ENCODE data around the gene SMURF1.

The SMURF1 gene

GRCh38 chr7:99010281-99010680, 133.6 kb downstream of the SMURF1 start:
- no peak for DNase-seq (ENCODE audit: low spot score)
- no CpG with 5 or more reads among the region's 9 CpGs for WGBS, 2 donors (ENCODE audit: extremely low coverage in 2 of 2, insufficient read length in 2 of 2, insufficient replicate concordance in 1 of 2)
- peaks cover 68 to 91% of the 10 kb centered on the region in 2 donors for H3K36me3 ChIP-seq (replicated peaks in 1 of 2; ENCODE audit: control insufficient read depth in 2 of 2, insufficient read depth in 2 of 2, low read length in 2 of 2)

GRCh38 chr7:99008921-99009530, 134.9 kb downstream of the SMURF1 start:
- no peak overlapping the region for H2BK15ac ChIP-seq (ENCODE audit: low read length)
- H3K27ac ChIP-seq (replicated peaks; ENCODE audit: low read length), result no peak overlapping the region
- H4K91ac ChIP-seq (ENCODE audit: low read depth, low read length, poor library complexity), result no peak overlapping the region
- no peak overlapping the region for H3K9ac ChIP-seq (ENCODE audit: low read depth, low read length, poor library complexity)
- no peak overlapping the region for H2AFZ ChIP-seq (ENCODE audit: low read length)
- H2BK120ac ChIP-seq (ENCODE audit: low read depth, low read length), result no peak overlapping the region
- WGBS, 2 donors (ENCODE audit: extremely low coverage in 2 of 2, insufficient read length in 2 of 2, insufficient replicate concordance in 1 of 2), result no CpG with 5 or more reads among the region's 11 CpGs
- H3K23ac ChIP-seq (ENCODE audit: low read depth, low read length, poor library complexity), result no peak overlapping the region
- peaks cover 75 to 91% of the 10 kb centered on the region in 2 donors for H3K36me3 ChIP-seq (replicated peaks in 1 of 2; ENCODE audit: control insufficient read depth in 2 of 2, insufficient read depth in 2 of 2, low read length in 2 of 2)
- H3K79me1 ChIP-seq (ENCODE audit: low read depth, low read length), result no peaks in the 10 kb centered on the region
- no peaks in the 10 kb centered on the region for H3K4me1 ChIP-seq (ENCODE audit: control insufficient read depth in 2 of 2, insufficient read depth in 1 of 2, low read depth in 1 of 2, low read length in 2 of 2)
- no peak overlapping the region for H2AK5ac ChIP-seq (ENCODE audit: low read depth, low read length)
- H3K9me3 ChIP-seq (replicated peaks in 1 of 2; ENCODE audit: control insufficient read depth in 2 of 2, insufficient read depth in 1 of 2, low read depth in 1 of 2, low read length in 2 of 2), result peaks cover 0 to 3% of the 10 kb centered on the region in 2 donors
- H3K4me3 ChIP-seq (ENCODE audit: low read length in 2 of 2), result no peak overlapping the region
- H3K27me3 ChIP-seq (ENCODE audit: control insufficient read depth in 3 of 3, insufficient read depth in 3 of 3, low read depth in 1 of 3, low read length in 3 of 3), result no peaks in the 10 kb centered on the region
- no peak overlapping the region for H2BK5ac ChIP-seq (ENCODE audit: low read length)
- H3K18ac ChIP-seq (ENCODE audit: low read length), result no peak overlapping the region
- no peak for DNase-seq (ENCODE audit: low spot score)
- H3K4me2 ChIP-seq (ENCODE audit: insufficient read depth, low read length, poor library complexity, severe bottlenecking), result no peak overlapping the region
- no peak overlapping the region for H3K4ac ChIP-seq (ENCODE audit: low read length)
- H3K14ac ChIP-seq (ENCODE audit: low read length), result no peak overlapping the region
- no peak overlapping the region for H4K8ac ChIP-seq (ENCODE audit: low read depth, low read length)
- no peak overlapping the region for H2BK12ac ChIP-seq (ENCODE audit: low read length)

More at GRCh38 chr7:99010281-99010680, 133.6 kb downstream of the SMURF1 start:
- H3K27ac ChIP-seq (replicated peaks; ENCODE audit: low read length), result no peak overlapping the region
- no peak overlapping the region for H2AK5ac ChIP-seq (ENCODE audit: low read depth, low read length)
- no peak overlapping the region for H2BK120ac ChIP-seq (ENCODE audit: low read depth, low read length)
- no peak overlapping the region for H2BK12ac ChIP-seq (ENCODE audit: low read length)
- H2BK5ac ChIP-seq (ENCODE audit: low read length), result no peak overlapping the region
- H3K14ac ChIP-seq (ENCODE audit: low read length), result no peak overlapping the region
- peaks cover 0 to 3% of the 10 kb centered on the region in 2 donors for H3K9me3 ChIP-seq (replicated peaks in 1 of 2; ENCODE audit: control insufficient read depth in 2 of 2, insufficient read depth in 1 of 2, low read depth in 1 of 2, low read length in 2 of 2)
- H3K23ac ChIP-seq (ENCODE audit: low read depth, low read length, poor library complexity), result no peak overlapping the region
- H3K79me1 ChIP-seq (ENCODE audit: low read depth, low read length), result no peaks in the 10 kb centered on the region
- H4K91ac ChIP-seq (ENCODE audit: low read depth, low read length, poor library complexity), result no peak overlapping the region
- H3K4me1 ChIP-seq (ENCODE audit: control insufficient read depth in 2 of 2, insufficient read depth in 1 of 2, low read depth in 1 of 2, low read length in 2 of 2), result no peaks in the 10 kb centered on the region
- H3K4me3 ChIP-seq (ENCODE audit: low read length in 2 of 2), result no peak overlapping the region
- H3K4me2 ChIP-seq (ENCODE audit: insufficient read depth, low read length, poor library complexity, severe bottlenecking), result no peak overlapping the region
- no peak overlapping the region for H2AFZ ChIP-seq (ENCODE audit: low read length)
- H3K27me3 ChIP-seq (ENCODE audit: control insufficient read depth in 3 of 3, insufficient read depth in 3 of 3, low read depth in 1 of 3, low read length in 3 of 3), result no peaks in the 10 kb centered on the region
- no peak overlapping the region for H3K9ac ChIP-seq (ENCODE audit: low read depth, low read length, poor library complexity)
- H3K18ac ChIP-seq (ENCODE audit: low read length), result no peak overlapping the region
- no peak overlapping the region for H2BK15ac ChIP-seq (ENCODE audit: low read length)
- H3K4ac ChIP-seq (ENCODE audit: low read length), result no peak overlapping the region
- no peak overlapping the region for H4K8ac ChIP-seq (ENCODE audit: low read depth, low read length)

GRCh38 chr7:99008181-99008631, 135.7 kb downstream of the SMURF1 start:
- H3K27me3 ChIP-seq (ENCODE audit: control insufficient read depth in 3 of 3, insufficient read depth in 3 of 3, low read depth in 1 of 3, low read length in 3 of 3), result no peaks in the 10 kb centered on the region
- no peak overlapping the region for H3K4me2 ChIP-seq (ENCODE audit: insufficient read depth, low read length, poor library complexity, severe bottlenecking)
- H3K79me1 ChIP-seq (ENCODE audit: low read depth, low read length), result no peaks in the 10 kb centered on the region
- no peak overlapping the region for H2BK12ac ChIP-seq (ENCODE audit: low read length)
- no peak overlapping the region for H2AK5ac ChIP-seq (ENCODE audit: low read depth, low read length)
- H2BK120ac ChIP-seq (ENCODE audit: low read depth, low read length), result no peak overlapping the region
- H3K36me3 ChIP-seq (replicated peaks in 1 of 2; ENCODE audit: control insufficient read depth in 2 of 2, insufficient read depth in 2 of 2, low read length in 2 of 2), result peaks cover 69 to 91% of the 10 kb centered on the region in 2 donors
- no peak overlapping the region for H4K91ac ChIP-seq (ENCODE audit: low read depth, low read length, poor library complexity)
- no peak overlapping the region for H3K23ac ChIP-seq (ENCODE audit: low read depth, low read length, poor library complexity)
- peaks cover 0 to 3% of the 10 kb centered on the region in 2 donors for H3K9me3 ChIP-seq (replicated peaks in 1 of 2; ENCODE audit: control insufficient read depth in 2 of 2, insufficient read depth in 1 of 2, low read depth in 1 of 2, low read length in 2 of 2)
- WGBS, 2 donors (ENCODE audit: extremely low coverage in 2 of 2, insufficient read length in 2 of 2, insufficient replicate concordance in 1 of 2), result no CpG with 5 or more reads among the region's 23 CpGs
- DNase-seq (ENCODE audit: low spot score), result no peak
- peak overlapping the region; percentile 60 for H2BK5ac ChIP-seq (ENCODE audit: low read length)
- no peak overlapping the region for H2BK15ac ChIP-seq (ENCODE audit: low read length)
- no peak overlapping the region for H2AFZ ChIP-seq (ENCODE audit: low read length)
- no peak overlapping the region for H3K4ac ChIP-seq (ENCODE audit: low read length)
- H3K9ac ChIP-seq (ENCODE audit: low read depth, low read length, poor library complexity), result no peak overlapping the region
- H3K4me1 ChIP-seq (ENCODE audit: control insufficient read depth in 2 of 2, insufficient read depth in 1 of 2, low read depth in 1 of 2, low read length in 2 of 2), result no peaks in the 10 kb centered on the region
- H3K4me3 ChIP-seq (ENCODE audit: low read length in 2 of 2), result no peak overlapping the region
- no peak overlapping the region for H3K14ac ChIP-seq (ENCODE audit: low read length)
- no peak overlapping the region for H3K27ac ChIP-seq (replicated peaks; ENCODE audit: low read length)
- no peak overlapping the region for H4K8ac ChIP-seq (ENCODE audit: low read depth, low read length)
- H3K18ac ChIP-seq (ENCODE audit: low read length), result no peak overlapping the region

GRCh38 chr7:99006739-99007424, 137.0 kb downstream of the SMURF1 start:
- H3K23ac ChIP-seq (ENCODE audit: low read depth, low read length, poor library complexity), result no peak overlapping the region
- H4K91ac ChIP-seq (ENCODE audit: low read depth, low read length, poor library complexity), result no peak overlapping the region
- H3K9ac ChIP-seq (ENCODE audit: low read depth, low read length, poor library complexity), result no peak overlapping the region
- H2BK120ac ChIP-seq (ENCODE audit: low read depth, low read length), result no peak overlapping the region
- H3K36me3 ChIP-seq (replicated peaks in 1 of 2; ENCODE audit: control insufficient read depth in 2 of 2, insufficient read depth in 2 of 2, low read length in 2 of 2), result peaks cover 65 to 90% of the 10 kb centered on the region in 2 donors
- no peak overlapping the region for H3K14ac ChIP-seq (ENCODE audit: low read length)
- no CpG with 5 or more reads among the region's 11 CpGs for WGBS, 2 donors (ENCODE audit: extremely low coverage in 2 of 2, insufficient read length in 2 of 2, insufficient replicate concordance in 1 of 2)
- H3K4me1 ChIP-seq (ENCODE audit: control insufficient read depth in 2 of 2, insufficient read depth in 1 of 2, low read depth in 1 of 2, low read length in 2 of 2), result no peaks in the 10 kb centered on the region
- H4K8ac ChIP-seq (ENCODE audit: low read depth, low read length), result no peak overlapping the region
- no peak overlapping the region for H2AFZ ChIP-seq (ENCODE audit: low read length)
- H2BK12ac ChIP-seq (ENCODE audit: low read length), result no peak overlapping the region
- H3K4ac ChIP-seq (ENCODE audit: low read length), result no peak overlapping the region
- H3K18ac ChIP-seq (ENCODE audit: low read length), result no peak overlapping the region
- H2AK5ac ChIP-seq (ENCODE audit: low read depth, low read length), result no peak overlapping the region
- no peaks in the 10 kb centered on the region for H3K27me3 ChIP-seq (ENCODE audit: control insufficient read depth in 3 of 3, insufficient read depth in 3 of 3, low read depth in 1 of 3, low read length in 3 of 3)
- H3K9me3 ChIP-seq (replicated peaks in 1 of 2; ENCODE audit: control insufficient read depth in 2 of 2, insufficient read depth in 1 of 2, low read depth in 1 of 2, low read length in 2 of 2), result peaks cover 0 to 3% of the 10 kb centered on the region in 2 donors
- no peak overlapping the region for H3K27ac ChIP-seq (replicated peaks; ENCODE audit: low read length)
- H2BK15ac ChIP-seq (ENCODE audit: low read length), result no peak overlapping the region
- H3K4me3 ChIP-seq (ENCODE audit: low read length in 2 of 2), result no peak overlapping the region
- no peak overlapping the region for H2BK5ac ChIP-seq (ENCODE audit: low read length)
- DNase-seq (ENCODE audit: low spot score), result no peak
- H3K4me2 ChIP-seq (ENCODE audit: insufficient read depth, low read length, poor library complexity, severe bottlenecking), result no peak overlapping the region
- no peaks in the 10 kb centered on the region for H3K79me1 ChIP-seq (ENCODE audit: low read depth, low read length)
